ENCODE data around the gene RNF4. TPM values are rescaled to one million over a fixed set of nuclear protein-coding genes. Genes with fewer than 3 reads are reported as not detected.

RNF4 gene
- total and polyA plus RNA-seq, 9 donors = 27.0 to 72.1 (median 47.1) TPM

DNA sequence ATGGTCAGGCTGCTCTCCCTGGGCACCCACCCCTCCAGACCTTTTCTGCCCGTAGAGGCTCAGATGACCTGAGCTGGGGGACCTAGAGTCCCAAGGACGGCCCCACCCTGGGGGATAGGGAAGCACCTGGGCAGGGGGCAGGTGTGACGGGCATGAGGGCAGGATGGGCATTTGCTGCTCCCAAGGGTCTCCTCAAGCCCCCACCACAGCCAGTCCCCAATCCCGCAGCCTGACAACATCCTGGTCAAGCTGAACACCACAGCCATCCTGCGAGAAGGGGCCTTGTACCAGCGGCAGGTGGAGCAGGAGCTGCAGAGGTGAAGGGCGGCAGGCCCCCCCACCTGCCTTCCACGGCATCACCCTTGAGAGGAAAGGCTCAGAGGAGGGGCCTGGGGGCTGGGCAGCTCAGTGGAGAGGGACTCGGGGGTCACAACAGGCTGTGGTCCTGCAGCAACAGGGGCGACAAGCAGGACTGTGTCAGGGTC lies 17.8 kb upstream of the RNF4 start:
- intact Hi-C loops (cut with DNase I) = no loop called here
- no peaks in the 10 kb centered on the region for H3K4me1 ChIP-seq (ENCODE audit: insufficient read depth)
- WGBS, 3 donors = 79 to 86% (median 81%) methylated on average over 10 of the region's 10 CpGs

DNA sequence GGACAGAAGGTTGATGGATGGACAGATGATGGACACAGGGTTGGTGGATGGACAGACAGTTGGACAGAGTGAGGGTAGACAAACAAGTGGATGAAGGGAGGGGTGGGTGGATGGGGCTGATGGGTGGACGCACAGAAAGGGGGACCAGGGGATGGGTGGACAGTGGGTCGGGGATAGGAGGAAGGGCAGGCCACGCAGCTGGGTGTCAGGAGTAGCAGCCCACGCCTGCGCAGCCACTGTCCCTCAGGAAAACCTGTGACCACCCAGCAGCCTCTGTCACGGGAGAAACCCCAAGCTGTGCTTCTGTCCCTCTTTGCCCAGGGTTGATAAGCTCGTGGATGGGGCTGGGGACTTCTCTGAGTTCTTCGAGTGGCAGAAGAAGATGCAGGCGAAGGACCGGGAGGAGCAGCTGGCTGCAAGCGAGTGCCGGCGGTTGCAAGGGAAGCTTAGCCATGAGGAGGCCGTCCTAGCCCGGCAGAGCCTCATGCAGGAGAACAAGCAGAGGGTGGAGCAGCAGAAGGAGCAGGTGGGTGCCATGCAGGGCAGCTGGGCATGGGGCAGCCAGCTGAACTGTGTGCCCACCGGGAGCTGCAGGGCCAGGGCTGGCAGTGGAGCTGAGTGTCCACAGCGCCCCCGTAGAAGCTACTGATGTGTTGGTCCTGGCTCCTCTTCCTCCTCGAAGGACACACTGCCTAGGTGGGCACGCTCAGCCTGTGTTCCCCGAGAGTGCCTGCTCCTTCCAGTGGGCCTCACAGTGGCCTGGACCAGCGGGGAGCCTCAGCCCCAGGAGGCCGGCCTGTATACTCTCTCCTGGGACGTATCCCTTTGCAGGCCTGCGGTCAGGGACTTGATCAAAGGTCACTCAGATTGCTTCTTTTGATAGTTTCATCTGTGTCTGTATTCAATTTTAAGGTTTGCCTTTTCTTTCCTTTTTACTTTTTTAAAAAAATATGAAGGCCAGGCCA lies 16.8 kb upstream of the RNF4 start:
- Histone ChIP-seq H3K9me3 (no peaks in the 10 kb centered on the region), H3K27me3 (no peaks in the 10 kb centered on the region), H3K4me1 (ENCODE audit: insufficient read depth) (no peaks in the 10 kb centered on the region), H3K27ac (no peak overlapping the region), H3K36me3 (no peaks in the 10 kb centered on the region), H3K4me3 (no peak overlapping the region)
- no peak for DNase-seq
- intact Hi-C loops (cut with DNase I) = no loop called here
- TF ChIP-seq POLR2A (IDR thresholded peaks at IDR 0.05) (no peak), EP300 (IDR thresholded peaks at IDR 0.05) (no peak)
- TF ChIP-seq, protein P1, sequence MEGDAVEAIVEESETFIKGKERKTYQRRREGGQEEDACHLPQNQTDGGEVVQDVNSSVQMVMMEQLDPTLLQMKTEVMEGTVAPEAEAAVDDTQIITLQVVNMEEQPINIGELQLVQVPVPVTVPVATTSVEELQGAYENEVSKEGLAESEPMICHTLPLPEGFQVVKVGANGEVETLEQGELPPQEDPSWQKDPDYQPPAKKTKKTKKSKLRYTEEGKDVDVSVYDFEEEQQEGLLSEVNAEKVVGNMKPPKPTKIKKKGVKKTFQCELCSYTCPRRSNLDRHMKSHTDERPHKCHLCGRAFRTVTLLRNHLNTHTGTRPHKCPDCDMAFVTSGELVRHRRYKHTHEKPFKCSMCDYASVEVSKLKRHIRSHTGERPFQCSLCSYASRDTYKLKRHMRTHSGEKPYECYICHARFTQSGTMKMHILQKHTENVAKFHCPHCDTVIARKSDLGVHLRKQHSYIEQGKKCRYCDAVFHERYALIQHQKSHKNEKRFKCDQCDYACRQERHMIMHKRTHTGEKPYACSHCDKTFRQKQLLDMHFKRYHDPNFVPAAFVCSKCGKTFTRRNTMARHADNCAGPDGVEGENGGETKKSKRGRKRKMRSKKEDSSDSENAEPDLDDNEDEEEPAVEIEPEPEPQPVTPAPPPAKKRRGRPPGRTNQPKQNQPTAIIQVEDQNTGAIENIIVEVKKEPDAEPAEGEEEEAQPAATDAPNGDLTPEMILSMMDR (IDR thresholded peaks at IDR 0.05) = no peak
- 76 to 81% (median 77%) methylated on average over 25 of the region's 25 CpGs for WGBS, 3 donors

More for the DNA sequence above, 17.8 kb upstream of the RNF4 start:
- H3K9me3 ChIP-seq = no peaks in the 10 kb centered on the region
- H3K36me3 ChIP-seq = no peaks in the 10 kb centered on the region
- H3K4me3 ChIP-seq = no peak overlapping the region
- no peaks in the 10 kb centered on the region for H3K27me3 ChIP-seq
- no peak for DNase-seq
- H3K27ac ChIP-seq = no peak overlapping the region
- TF ChIP-seq, protein P1 (IDR thresholded peaks at IDR 0.05) = no peak
- TF ChIP-seq POLR2A (IDR thresholded peaks at IDR 0.05) (no peak), EP300 (IDR thresholded peaks at IDR 0.05) (no peak)

DNA sequence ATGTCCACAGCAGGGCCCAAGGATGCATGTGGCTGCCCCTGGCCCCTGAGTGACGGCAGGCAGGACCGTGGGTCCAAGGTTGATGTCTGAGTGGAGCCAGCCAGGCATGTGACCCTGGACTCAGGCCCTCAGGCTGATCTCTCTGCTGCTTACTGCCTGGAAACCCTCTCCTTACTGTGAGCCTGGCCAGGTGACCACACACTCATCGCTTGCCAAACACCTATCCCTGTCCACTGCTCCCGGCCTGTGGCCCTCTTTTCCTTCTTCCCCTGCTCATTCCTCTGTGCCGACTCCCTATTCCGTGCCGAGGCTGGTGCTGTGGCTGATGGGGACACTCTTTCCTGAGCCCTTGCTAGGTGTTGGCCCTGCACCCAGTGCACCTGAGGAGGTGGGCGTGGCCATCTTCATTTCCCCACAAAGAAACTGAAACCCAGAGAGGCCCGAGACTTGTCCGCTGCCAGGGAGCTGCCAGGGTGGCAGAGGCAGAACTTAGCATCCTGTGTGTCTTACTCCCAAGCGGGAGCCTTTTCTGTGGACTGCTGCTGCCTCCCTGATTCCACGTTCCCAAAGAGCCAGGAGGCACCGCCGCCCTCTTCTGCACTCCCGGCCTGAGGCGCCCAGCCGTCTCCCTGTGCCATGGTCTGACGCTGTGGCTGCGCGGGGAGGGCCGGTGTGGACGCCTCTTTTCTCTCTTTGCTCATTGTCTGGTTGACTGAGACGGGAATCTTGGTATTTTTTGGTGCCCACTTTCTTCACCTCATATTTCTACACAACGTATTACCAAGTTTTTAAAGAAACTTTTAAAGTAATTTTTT lies 11.2 kb upstream of the RNF4 start:
- 78 to 82% (median 82%) methylated on average over 24 of the region's 24 CpGs for WGBS, 3 donors
- DNase-seq = no peak
- Histone ChIP-seq H3K4me3 (no peak overlapping the region), H3K9me3 (no peaks in the 10 kb centered on the region), H3K36me3 (no peaks in the 10 kb centered on the region), H3K27me3 (no peaks in the 10 kb centered on the region), H3K4me1 (ENCODE audit: insufficient read depth) (no peaks in the 10 kb centered on the region), H3K27ac (no peak overlapping the region)
- intact Hi-C loops (cut with DNase I) = loop anchor here in 1 of 4 donors (5.0 kb wide), 1 partner anchor 1770 kb away; the partner anchor contains the start of gene OTOP1
- TF ChIP-seq EP300 (IDR thresholded peaks at IDR 0.05) = no peak
- TF ChIP-seq, protein P1 (IDR thresholded peaks at IDR 0.05) = no peak
- no peak for TF ChIP-seq POLR2A (IDR thresholded peaks at IDR 0.05)
